Peyer's patch (tissue), 4 donors: Measurements from ENCODE around the gene PRSS56.

Source experiments
- POLR2A ChIP-seq, 2 donors: fragments of 450-650 bp; IDR thresholded peaks; one replicate each; pipeline ENCODE4 v1.5.1; 2017; ENCODE audit warnings: antibody characterized with exemption in 2 of 2, mild to moderate bottlenecking in 2 of 2, moderate library complexity in 2 of 2
- TF ChIP-seq, protein P1 (sequence below), 6 experiments: fragments of 450-650 bp in 4 of 6; fragments of 200-600 bp in 2 of 6; sonication (generic) in 1 of 6; IDR thresholded peaks; one replicate each; pipeline ENCODE4 v1.5.1; 2017 to 2019; ENCODE audit warnings: antibody characterized with exemption in 6 of 6, mild to moderate bottlenecking in 3 of 6, moderate library complexity in 1 of 6

DNA sequence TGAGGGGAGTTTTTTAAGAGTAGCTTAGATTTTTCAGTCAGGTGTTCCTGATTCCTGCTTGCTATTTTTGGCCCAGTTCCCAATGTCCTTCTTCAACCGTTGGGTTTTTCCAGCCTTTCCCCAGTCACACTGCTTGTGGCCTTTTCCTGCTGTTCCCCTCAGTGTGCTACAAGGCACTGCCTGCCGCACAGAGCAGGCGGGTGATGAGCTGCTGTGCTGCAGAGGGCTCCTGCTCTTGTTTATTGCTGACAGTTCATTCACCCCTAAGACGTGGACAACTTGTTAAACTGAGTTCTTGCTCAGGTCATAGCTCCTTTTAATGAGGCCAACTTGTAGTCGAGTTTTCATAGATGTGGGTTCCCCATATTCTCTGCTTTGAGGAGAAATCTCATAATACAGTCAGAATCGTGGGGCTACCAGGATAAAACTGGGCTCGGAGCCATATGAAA lies 50.9 kb downstream of the PRSS56 start:
- TF ChIP-seq, protein P1, sequence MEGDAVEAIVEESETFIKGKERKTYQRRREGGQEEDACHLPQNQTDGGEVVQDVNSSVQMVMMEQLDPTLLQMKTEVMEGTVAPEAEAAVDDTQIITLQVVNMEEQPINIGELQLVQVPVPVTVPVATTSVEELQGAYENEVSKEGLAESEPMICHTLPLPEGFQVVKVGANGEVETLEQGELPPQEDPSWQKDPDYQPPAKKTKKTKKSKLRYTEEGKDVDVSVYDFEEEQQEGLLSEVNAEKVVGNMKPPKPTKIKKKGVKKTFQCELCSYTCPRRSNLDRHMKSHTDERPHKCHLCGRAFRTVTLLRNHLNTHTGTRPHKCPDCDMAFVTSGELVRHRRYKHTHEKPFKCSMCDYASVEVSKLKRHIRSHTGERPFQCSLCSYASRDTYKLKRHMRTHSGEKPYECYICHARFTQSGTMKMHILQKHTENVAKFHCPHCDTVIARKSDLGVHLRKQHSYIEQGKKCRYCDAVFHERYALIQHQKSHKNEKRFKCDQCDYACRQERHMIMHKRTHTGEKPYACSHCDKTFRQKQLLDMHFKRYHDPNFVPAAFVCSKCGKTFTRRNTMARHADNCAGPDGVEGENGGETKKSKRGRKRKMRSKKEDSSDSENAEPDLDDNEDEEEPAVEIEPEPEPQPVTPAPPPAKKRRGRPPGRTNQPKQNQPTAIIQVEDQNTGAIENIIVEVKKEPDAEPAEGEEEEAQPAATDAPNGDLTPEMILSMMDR (IDR thresholded peaks at IDR 0.05) = no peak
- TF ChIP-seq POLR2A (IDR thresholded peaks at IDR 0.05) = no peak
